Measurements from ENCODE around the gene PRKCA.

- TF ChIP-seq GATA2 (IDR thresholded peaks at IDR 0.05; ENCODE audit: low read depth, low read length) (no peak), GATA3 (IDR thresholded peaks at IDR 0.05; ENCODE audit: low read depth, low read length) (no peak)
Observed at GRCh38 chr17:66427134-66427533, 124.7 kb downstream of the PRKCA start.

Data from SH-SY5Y (cell line).